HepG2 (cell line): ENCODE data around the gene TTC17. TPM values are rescaled to one million over a fixed set of nuclear protein-coding genes. Genes with fewer than 3 reads are reported as not detected.

Experiments
- ATF7 ChIP-seq, 2 experiments: fragments of 450-650 bp in 1 of 2; sonication (generic) in 1 of 2; formaldehyde crosslinking in 1 of 2; IDR thresholded peaks; 2 replicates each; pipeline versions ENCODE4 v1.4.0 to v1.6.1; 2016 to 2020; ENCODE audit warnings: antibody characterized with exemption in 1 of 2, mild to moderate bottlenecking in 1 of 2, missing genetic modification reagents in 1 of 2
- FOXC1 ChIP-seq: sonication (generic); formaldehyde crosslinking; IDR thresholded peaks from 2 replicates; pipeline ENCODE4 v1.8.0; 2022; ENCODE audit warnings: mild to moderate bottlenecking, missing genetic modification reagents, borderline replicate concordance
- FOXK1 ChIP-seq: sonication (generic); formaldehyde crosslinking; IDR thresholded peaks from 2 replicates; pipeline ENCODE4 v1.4.0; 2020; ENCODE audit warnings: low read depth, missing genetic modification reagents, borderline replicate concordance
- GZF1 ChIP-seq: sonication (generic); formaldehyde crosslinking; IDR thresholded peaks from 2 replicates; pipeline ENCODE4 v1.5.1; 2020; ENCODE audit warnings: mild to moderate bottlenecking, missing genetic modification reagents
- HNF4A ChIP-seq: sonication (generic); formaldehyde crosslinking; IDR thresholded peaks from 2 replicates; pipeline ENCODE4 v1.4.0; 2020; ENCODE audit warnings: missing genetic modification reagents
- NCOA2 ChIP-seq: sonication (generic); formaldehyde crosslinking; IDR thresholded peaks from 2 replicates; pipeline ENCODE4 v1.8.0; 2022; ENCODE audit warnings: inconsistent platforms
- PHF21A ChIP-seq: sonication (generic); formaldehyde crosslinking; IDR thresholded peaks from 2 replicates; pipeline ENCODE4 v1.5.0; 2020; ENCODE audit warnings: mild to moderate bottlenecking, missing genetic modification reagents
- PPARG ChIP-seq: conservative IDR thresholded peaks from 2 replicates; pipeline ENCODE4 v1.6.1; 2016; ENCODE audit warnings: missing biosample characterization, missing genetic modification reagents
- SALL2 ChIP-seq: sonication (generic); formaldehyde crosslinking; IDR thresholded peaks from 2 replicates; pipeline ENCODE4 v1.8.1; 2023; ENCODE audit warnings: mild to moderate bottlenecking, missing genetic modification reagents, inconsistent platforms
- ZFX ChIP-seq: sonication (generic); formaldehyde crosslinking; IDR thresholded peaks from 2 replicates; pipeline ENCODE4 v1.4.0; 2020; ENCODE audit warnings: mild to moderate bottlenecking, low read depth, missing genetic modification reagents, moderate library complexity
- ZFY ChIP-seq: sonication (generic); formaldehyde crosslinking; IDR thresholded peaks from 2 replicates; pipeline ENCODE4 v1.4.0; 2020; ENCODE audit warnings: missing genetic modification reagents
- ZNF335 ChIP-seq: sonication (generic); formaldehyde crosslinking; IDR thresholded peaks from 2 replicates; pipeline ENCODE4 v1.4.0; 2020; ENCODE audit warnings: missing genetic modification reagents
- ZNF776 ChIP-seq: sonication (generic); formaldehyde crosslinking; IDR thresholded peaks from 2 replicates; pipeline ENCODE4 v1.4.0; 2020; ENCODE audit warnings: mild to moderate bottlenecking, missing genetic modification reagents
- polyA plus RNA-seq, 8 experiments: library from polyadenylated mRNA; depleted of rRNA in 3 of 8; stranded (reverse) in 7 of 8; unstranded in 1 of 8; fragments of >200 nt; fragmentation: Illumina TruSeq in 4 of 8; extraction: Trizol in 4 of 8; gene quantifications; 2 replicates each; pipeline versions ENCODE4 v1.2.1 to v1.2.3, GENCODE V29; 2011 to 2016; ENCODE audit warnings: low read depth in 4 of 8, missing spikeins in 1 of 8, mixed read lengths in 1 of 8; ENCODE audit not compliant: insufficient read depth in 1 of 8
- total RNA-seq, 5 experiments: library from RNA; depleted of rRNA; stranded (reverse); fragments of >200 nt; fragmentation: Illumina TruSeq; extraction: Trizol; gene quantifications; 2 replicates each; pipeline ENCODE4 v1.2.3, GENCODE V29; 2016; ENCODE audit warnings: low read depth in 1 of 5
- TF ChIP-seq, protein P1 (sequence below): sonication (generic); IDR thresholded peaks from 2 replicates; pipeline ENCODE4 v1.6.1; 2016; ENCODE audit warnings: low read depth, borderline replicate concordance
- TF ChIP-seq, protein P2 (sequence below): sonication (generic); formaldehyde crosslinking; IDR thresholded peaks from 2 replicates; pipeline ENCODE4 v1.4.0; 2020; ENCODE audit warnings: missing genetic modification reagents, mild to moderate bottlenecking, borderline replicate concordance
- TF ChIP-seq, protein P3 (sequence below), 2 experiments: sonication (generic) in 1 of 2; formaldehyde crosslinking in 1 of 2; IDR thresholded peaks; 2 replicates each; pipeline versions ENCODE4 v1.4.0 to v1.6.1; 2016 to 2020; ENCODE audit warnings: borderline replicate concordance in 1 of 2, low read depth in 1 of 2, mild to moderate bottlenecking in 1 of 2, missing genetic modification reagents in 1 of 2
- TF ChIP-seq, protein P4 (sequence below): IDR thresholded peaks from 2 replicates; pipeline ENCODE4 v1.4.0; 2020; ENCODE audit warnings: mild to moderate bottlenecking, missing genetic modification reagents

The TTC17 gene
- total and polyA plus RNA-seq, 2 of the 13 experiments (the other 11 are each of a cell fraction or from before 2014, with no cell fraction given) = 55.9 to 99.7 TPM

DNA sequence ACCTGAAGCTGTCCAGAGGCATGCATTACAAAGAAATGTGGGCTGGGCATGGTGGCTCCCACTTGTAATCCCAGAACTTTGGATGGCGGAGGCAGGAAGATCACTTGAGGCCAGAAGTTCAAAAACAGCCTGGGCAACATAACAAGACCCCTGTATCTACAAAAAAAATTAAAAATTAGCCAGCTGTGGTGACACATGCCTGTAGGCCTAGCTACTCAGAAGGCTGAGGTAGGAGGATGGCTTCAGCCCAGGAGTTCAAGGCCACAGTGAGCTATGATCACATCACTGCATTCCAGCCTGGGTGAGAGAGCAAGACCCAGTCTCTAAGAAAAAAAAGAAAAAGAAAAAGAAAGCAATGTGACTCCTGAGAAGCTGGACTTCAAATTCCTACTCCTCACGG is 183.3 kb downstream of the TTC17 start (continued):
- peak; percentile 83 for TF ChIP-seq PPARG (CRISPR knock-in tag)
- TF ChIP-seq, protein P1, sequence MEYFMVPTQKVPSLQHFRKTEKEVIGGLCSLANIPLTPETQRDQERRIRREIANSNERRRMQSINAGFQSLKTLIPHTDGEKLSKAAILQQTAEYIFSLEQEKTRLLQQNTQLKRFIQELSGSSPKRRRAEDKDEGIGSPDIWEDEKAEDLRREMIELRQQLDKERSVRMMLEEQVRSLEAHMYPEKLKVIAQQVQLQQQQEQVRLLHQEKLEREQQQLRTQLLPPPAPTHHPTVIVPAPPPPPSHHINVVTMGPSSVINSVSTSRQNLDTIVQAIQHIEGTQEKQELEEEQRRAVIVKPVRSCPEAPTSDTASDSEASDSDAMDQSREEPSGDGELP = peak; percentile 33; the same call in 1 of the 2 replicates
- peak; percentile 50; the same call in 1 of the 2 replicates for TF ChIP-seq ZFX (CRISPR knock-in tag)
- TF ChIP-seq, protein P2, sequence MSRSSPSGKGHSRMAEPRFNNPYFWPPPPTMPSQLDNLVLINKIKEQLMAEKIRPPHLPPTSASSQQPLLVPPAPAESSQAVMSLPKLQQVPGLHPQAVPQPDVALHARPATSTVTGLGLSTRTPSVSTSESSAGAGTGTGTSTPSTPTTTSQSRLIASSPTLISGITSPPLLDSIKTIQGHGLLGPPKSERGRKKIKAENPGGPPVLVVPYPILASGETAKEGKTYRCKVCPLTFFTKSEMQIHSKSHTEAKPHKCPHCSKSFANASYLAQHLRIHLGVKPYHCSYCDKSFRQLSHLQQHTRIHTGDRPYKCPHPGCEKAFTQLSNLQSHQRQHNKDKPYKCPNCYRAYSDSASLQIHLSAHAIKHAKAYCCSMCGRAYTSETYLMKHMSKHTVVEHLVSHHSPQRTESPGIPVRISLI (CRISPR knock-in tag) = peak; percentile 62; the same call in 1 of the 2 replicates
- no peak for TF ChIP-seq ZNF776 (CRISPR knock-in tag)
- TF ChIP-seq HNF4A = peak; percentile 78
- TF ChIP-seq FOXK1 = peak; percentile 29; the same call in 1 of the 2 replicates
- 0 out of 2 replicates have a peak, but pooled peaks have one; percentile 25 for TF ChIP-seq ZFY
- no peak for TF ChIP-seq FOXC1
- no peak for TF ChIP-seq ZNF335
- TF ChIP-seq NCOA2 (CRISPR knock-in tag) = 0 out of 2 replicates have a peak, but pooled peaks have one; percentile 28
- TF ChIP-seq ATF7 (IDR thresholded peaks at IDR 0.05) = peak; percentile 24; the same call in 1 of the 2 replicates
- TF ChIP-seq ATF7 (CRISPR knock-in tag; IDR thresholded peaks at IDR 0.05) = no peak
- TF ChIP-seq GZF1 = no peak
- TF ChIP-seq, protein P3, sequence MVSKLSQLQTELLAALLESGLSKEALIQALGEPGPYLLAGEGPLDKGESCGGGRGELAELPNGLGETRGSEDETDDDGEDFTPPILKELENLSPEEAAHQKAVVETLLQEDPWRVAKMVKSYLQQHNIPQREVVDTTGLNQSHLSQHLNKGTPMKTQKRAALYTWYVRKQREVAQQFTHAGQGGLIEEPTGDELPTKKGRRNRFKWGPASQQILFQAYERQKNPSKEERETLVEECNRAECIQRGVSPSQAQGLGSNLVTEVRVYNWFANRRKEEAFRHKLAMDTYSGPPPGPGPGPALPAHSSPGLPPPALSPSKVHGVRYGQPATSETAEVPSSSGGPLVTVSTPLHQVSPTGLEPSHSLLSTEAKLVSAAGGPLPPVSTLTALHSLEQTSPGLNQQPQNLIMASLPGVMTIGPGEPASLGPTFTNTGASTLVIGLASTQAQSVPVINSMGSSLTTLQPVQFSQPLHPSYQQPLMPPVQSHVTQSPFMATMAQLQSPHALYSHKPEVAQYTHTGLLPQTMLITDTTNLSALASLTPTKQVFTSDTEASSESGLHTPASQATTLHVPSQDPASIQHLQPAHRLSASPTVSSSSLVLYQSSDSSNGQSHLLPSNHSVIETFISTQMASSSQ (IDR thresholded peaks at IDR 0.05; ENCODE audit: low read depth) = peak; percentile 54
- TF ChIP-seq, protein P3 (CRISPR knock-in tag; IDR thresholded peaks at IDR 0.05; ENCODE audit: borderline replicate concordance) = peak; percentile 47; the same call in 1 of the 2 replicates
- TF ChIP-seq, protein P4, sequence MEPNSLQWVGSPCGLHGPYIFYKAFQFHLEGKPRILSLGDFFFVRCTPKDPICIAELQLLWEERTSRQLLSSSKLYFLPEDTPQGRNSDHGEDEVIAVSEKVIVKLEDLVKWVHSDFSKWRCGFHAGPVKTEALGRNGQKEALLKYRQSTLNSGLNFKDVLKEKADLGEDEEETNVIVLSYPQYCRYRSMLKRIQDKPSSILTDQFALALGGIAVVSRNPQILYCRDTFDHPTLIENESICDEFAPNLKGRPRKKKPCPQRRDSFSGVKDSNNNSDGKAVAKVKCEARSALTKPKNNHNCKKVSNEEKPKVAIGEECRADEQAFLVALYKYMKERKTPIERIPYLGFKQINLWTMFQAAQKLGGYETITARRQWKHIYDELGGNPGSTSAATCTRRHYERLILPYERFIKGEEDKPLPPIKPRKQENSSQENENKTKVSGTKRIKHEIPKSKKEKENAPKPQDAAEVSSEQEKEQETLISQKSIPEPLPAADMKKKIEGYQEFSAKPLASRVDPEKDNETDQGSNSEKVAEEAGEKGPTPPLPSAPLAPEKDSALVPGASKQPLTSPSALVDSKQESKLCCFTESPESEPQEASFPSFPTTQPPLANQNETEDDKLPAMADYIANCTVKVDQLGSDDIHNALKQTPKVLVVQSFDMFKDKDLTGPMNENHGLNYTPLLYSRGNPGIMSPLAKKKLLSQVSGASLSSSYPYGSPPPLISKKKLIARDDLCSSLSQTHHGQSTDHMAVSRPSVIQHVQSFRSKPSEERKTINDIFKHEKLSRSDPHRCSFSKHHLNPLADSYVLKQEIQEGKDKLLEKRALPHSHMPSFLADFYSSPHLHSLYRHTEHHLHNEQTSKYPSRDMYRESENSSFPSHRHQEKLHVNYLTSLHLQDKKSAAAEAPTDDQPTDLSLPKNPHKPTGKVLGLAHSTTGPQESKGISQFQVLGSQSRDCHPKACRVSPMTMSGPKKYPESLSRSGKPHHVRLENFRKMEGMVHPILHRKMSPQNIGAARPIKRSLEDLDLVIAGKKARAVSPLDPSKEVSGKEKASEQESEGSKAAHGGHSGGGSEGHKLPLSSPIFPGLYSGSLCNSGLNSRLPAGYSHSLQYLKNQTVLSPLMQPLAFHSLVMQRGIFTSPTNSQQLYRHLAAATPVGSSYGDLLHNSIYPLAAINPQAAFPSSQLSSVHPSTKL = peak; percentile 72
- TF ChIP-seq PHF21A = peak; percentile 31; the same call in 1 of the 2 replicates
- 0 out of 2 replicates have a peak, but pooled peaks have one; percentile 25 for TF ChIP-seq SALL2 (CRISPR knock-in tag)
